Natural killer cell (primary cell): Measurements from ENCODE around the gene GINS1. TPM values are rescaled to one million over a fixed set of nuclear protein-coding genes. Genes with fewer than 3 reads are reported as not detected.
"Not testable (repeated sequence)": the region's sequence is repeated elsewhere in the genome, so short reads cannot be mapped to it uniquely, and the experiment has no call there.

Experiments used
- ATAC-seq, 3 donors: fragments of 150-1000 bp in 2 of 3; fragments of 200-7000 bp in 1 of 3; cut with Tn5 transposase; 1 replicate in 1 of 3; 2 replicates in 2 of 3; pipeline ENCODE4 v1.10.0; 2021; ENCODE audit warnings: mild to moderate bottlenecking in 2 of 3, moderate library complexity in 2 of 3
- DNase-seq, 2 donors: peaks; one replicate each; pipeline versions ENCODE4 v3.0.0 to v3.0.0-alpha.2; 2013 to 2021; ENCODE audit warnings: mixed read lengths in 1 of 2
- H3K27ac ChIP-seq: one replicate; pipeline ENCODE4 v1.5.1; 2013; ENCODE audit warnings: mild to moderate bottlenecking, low read length
- H3K27me3 ChIP-seq: one replicate; pipeline ENCODE4 v1.6.1; 2013; ENCODE audit warnings: low read length; ENCODE audit not compliant: control insufficient read depth, insufficient read depth
- H3K36me3 ChIP-seq: one replicate; pipeline ENCODE4 v1.6.1; 2013; ENCODE audit warnings: low read length; ENCODE audit not compliant: control insufficient read depth, insufficient read depth
- H3K4me1 ChIP-seq: one replicate; pipeline ENCODE4 v1.6.1; 2013; ENCODE audit warnings: low read length; ENCODE audit not compliant: control insufficient read depth, insufficient read depth
- H3K4me3 ChIP-seq: one replicate; pipeline ENCODE4 v1.5.1; 2013; ENCODE audit warnings: low read length
- H3K9me3 ChIP-seq: one replicate; pipeline ENCODE4 v1.6.1; 2013; ENCODE audit warnings: low read length; ENCODE audit not compliant: control insufficient read depth, insufficient read depth
- H3K27ac Mint-ChIP-seq, 2 donors: one replicate each; pipeline ENCODE4 v1.8.0; 2022; ENCODE audit warnings: mild to moderate bottlenecking in 2 of 2, mixed read lengths in 2 of 2, moderate library complexity in 1 of 2
- H3K27me3 Mint-ChIP-seq, 2 donors: one replicate each; pipeline ENCODE4 v1.8.0; 2022; ENCODE audit warnings: low read depth in 2 of 2, mixed read lengths in 2 of 2
- H3K36me3 Mint-ChIP-seq: one replicate; pipeline ENCODE4 v1.8.0; 2022; ENCODE audit warnings: mixed read lengths
- H3K4me1 Mint-ChIP-seq, 2 donors: one replicate each; pipeline ENCODE4 v1.8.0; 2022; ENCODE audit warnings: mixed read lengths in 2 of 2
- H3K4me3 Mint-ChIP-seq: one replicate; pipeline ENCODE4 v1.8.0; 2022; ENCODE audit warnings: mild to moderate bottlenecking, moderate library complexity, mixed read lengths
- H3K9me3 Mint-ChIP-seq, 2 donors: one replicate each; pipeline ENCODE4 v1.8.0; 2022; ENCODE audit warnings: mixed read lengths in 2 of 2
- WGBS: methylation state at CpG from one replicate; pipeline ENCODE4 v1.1.7; 2013; ENCODE audit warnings: missing lambda C conversion rate; ENCODE audit not compliant: insufficient coverage; 5-methylcytosine and 5-hydroxymethylcytosine counted together
- intact Hi-C: fragments of 100-400 bp; cut with micrococcal nuclease; formaldehyde crosslinking; loops from one replicate; pipeline ENCODE4 v1.14.2; 2022
- total RNA-seq, 4 donors: library from RNA; stranded (reverse); fragments of 120-200 nt in 1 of 4; gene quantifications; one replicate each; pipeline versions ENCODE4 v1.2.3 to v1.2.4, GENCODE V29; 2013 to 2022
- TF ChIP-seq, protein P1 (sequence below): fragments of 200-600 bp; IDR thresholded peaks from one replicate; pipeline ENCODE4 v1.8.0; 2022; ENCODE audit warnings: antibody characterized with exemption

The GINS1 gene
- total RNA-seq, 3 donors from 2014 or later (not counting 1 experiment from before 2014, with no cell fraction given), result 1.3 to 1.5 (median 1.4) TPM

DNA sequence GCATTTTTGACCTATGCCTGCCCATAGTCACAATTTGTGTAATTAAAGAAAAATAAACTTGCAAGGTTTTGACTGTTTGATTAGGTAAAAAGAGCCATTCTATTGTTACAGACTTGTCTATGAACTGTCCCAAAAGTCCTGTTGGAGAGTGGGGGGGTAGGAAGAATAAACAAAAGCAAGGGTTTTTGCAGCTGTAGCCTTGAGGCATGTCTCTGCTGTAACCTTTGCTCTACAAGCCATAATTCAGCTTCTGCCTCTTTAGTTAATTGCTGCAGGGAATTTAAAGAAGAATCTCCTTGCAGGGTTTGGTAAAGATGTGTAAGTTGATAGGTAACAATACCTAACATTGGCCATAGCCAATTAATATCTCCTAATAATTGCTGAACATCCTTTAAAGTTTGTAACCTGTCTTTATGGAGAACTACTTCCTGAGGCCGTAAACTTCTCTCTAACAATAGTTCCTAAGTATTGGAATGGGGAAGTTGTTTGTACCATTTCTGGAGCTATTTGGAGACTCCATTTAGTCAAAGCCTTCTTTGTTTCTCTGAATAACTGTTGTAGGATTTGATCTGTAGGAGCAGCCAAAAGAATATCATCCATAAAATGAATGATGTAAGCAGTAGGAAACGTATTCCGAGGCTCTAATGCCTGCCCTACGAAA, 9.0 kb upstream of the GINS1 start:
- TF ChIP-seq, protein P1, sequence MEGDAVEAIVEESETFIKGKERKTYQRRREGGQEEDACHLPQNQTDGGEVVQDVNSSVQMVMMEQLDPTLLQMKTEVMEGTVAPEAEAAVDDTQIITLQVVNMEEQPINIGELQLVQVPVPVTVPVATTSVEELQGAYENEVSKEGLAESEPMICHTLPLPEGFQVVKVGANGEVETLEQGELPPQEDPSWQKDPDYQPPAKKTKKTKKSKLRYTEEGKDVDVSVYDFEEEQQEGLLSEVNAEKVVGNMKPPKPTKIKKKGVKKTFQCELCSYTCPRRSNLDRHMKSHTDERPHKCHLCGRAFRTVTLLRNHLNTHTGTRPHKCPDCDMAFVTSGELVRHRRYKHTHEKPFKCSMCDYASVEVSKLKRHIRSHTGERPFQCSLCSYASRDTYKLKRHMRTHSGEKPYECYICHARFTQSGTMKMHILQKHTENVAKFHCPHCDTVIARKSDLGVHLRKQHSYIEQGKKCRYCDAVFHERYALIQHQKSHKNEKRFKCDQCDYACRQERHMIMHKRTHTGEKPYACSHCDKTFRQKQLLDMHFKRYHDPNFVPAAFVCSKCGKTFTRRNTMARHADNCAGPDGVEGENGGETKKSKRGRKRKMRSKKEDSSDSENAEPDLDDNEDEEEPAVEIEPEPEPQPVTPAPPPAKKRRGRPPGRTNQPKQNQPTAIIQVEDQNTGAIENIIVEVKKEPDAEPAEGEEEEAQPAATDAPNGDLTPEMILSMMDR, result no peak
- Histone ChIP-seq H3K4me1 (no peaks in the 10 kb centered on the region), H3K27ac (no peak overlapping the region), H3K9me3 (peaks cover 16% of the 10 kb centered on the region), H3K4me3 (no peak overlapping the region), H3K27me3 (no peaks in the 10 kb centered on the region), H3K36me3 (no peaks in the 10 kb centered on the region)
- Mint-ChIP-seq H3K27ac (no peak overlapping the region), H3K4me3 (no peak overlapping the region), H3K4me1 (no peaks in the 10 kb centered on the region), H3K9me3 (peaks cover 3 to 7% of the 10 kb centered on the region in 2 donors), H3K27me3 (peaks cover 0 to 4% of the 10 kb centered on the region in 2 donors), H3K36me3 (peaks cover 6% of the 10 kb centered on the region)
- ATAC-seq (no peak), DNase-seq (no peak)
- intact Hi-C loops, result loop anchor here (1.0 to 5.0 kb wide), 4 partner anchors 86 to 403 kb away; partner anchors contain the start of gene PYGB
- WGBS, result 75% methylated on average over 3 of the region's 4 CpGs

DNA sequence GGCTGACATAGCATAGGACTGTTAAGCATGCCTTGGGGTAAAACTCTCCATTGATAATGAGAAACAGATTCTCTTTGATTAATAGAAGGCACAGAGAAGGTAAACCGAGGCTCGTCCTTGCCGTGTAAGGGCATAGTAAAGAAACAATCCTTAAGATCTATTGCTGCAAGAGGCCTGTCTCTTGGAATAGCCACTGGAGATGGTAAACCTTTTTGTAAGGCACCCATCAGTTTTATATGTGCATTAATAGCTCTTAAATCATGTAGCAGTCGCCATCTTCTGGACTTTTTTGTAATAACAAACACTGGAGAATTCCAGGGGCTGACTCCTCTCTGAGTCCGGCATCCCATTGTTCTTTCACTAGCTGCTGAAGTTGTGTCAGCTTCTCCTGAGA, 8.4 kb upstream of the GINS1 start:
- ATAC-seq, result peak; percentile 70 to 81 (median 79)

DNA sequence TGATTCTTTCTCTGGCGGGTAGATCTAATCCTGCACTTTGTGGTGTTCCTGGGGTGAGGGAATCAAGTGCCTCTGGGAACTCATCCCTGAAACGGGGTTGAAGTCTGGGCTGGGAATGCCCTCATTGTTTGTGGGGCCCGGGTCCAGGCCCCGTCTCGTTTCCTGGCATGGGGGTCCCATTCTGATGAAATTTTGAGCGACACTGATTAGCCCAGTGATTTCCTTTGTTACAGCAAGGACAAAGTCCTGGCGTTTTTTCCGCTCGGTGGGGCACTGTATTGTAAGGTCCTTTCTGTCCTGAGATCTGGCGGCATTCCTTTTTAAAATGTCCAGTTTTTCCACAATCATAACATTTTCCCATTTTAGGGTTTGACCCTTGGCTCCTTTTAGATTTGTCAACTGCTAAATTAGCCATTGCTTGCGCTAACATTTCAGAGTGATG, 7.2 kb upstream of the GINS1 start:
- H3K36me3 Mint-ChIP-seq, result not testable (repeated sequence)

More for the DNA sequence above, 8.4 kb upstream of the GINS1 start:
- 32% methylated on average over 5 of the region's 5 CpGs for WGBS
- TF ChIP-seq, protein P1, result peak; percentile 68
- Histone ChIP-seq H3K4me3 (no peak overlapping the region), H3K36me3 (no peaks in the 10 kb centered on the region), H3K27ac (no peak overlapping the region), H3K9me3 (peaks cover 18% of the 10 kb centered on the region), H3K4me1 (no peaks in the 10 kb centered on the region), H3K27me3 (no peaks in the 10 kb centered on the region)
- Mint-ChIP-seq H3K27me3 (peaks cover 0 to 4% of the 10 kb centered on the region in 2 donors), H3K4me1 (no peaks in the 10 kb centered on the region), H3K9me3 (peaks cover 3 to 7% of the 10 kb centered on the region in 2 donors), H3K27ac (no peak overlapping the region), H3K4me3 (no peak overlapping the region), H3K36me3 (peaks cover 8% of the 10 kb centered on the region)
- DNase-seq, result peak in 1 of 2 donors; percentile 72
- intact Hi-C loops, result loop anchor here (1.0 to 5.0 kb wide), 4 partner anchors 87 to 404 kb away; partner anchors contain the start of gene PYGB

DNA sequence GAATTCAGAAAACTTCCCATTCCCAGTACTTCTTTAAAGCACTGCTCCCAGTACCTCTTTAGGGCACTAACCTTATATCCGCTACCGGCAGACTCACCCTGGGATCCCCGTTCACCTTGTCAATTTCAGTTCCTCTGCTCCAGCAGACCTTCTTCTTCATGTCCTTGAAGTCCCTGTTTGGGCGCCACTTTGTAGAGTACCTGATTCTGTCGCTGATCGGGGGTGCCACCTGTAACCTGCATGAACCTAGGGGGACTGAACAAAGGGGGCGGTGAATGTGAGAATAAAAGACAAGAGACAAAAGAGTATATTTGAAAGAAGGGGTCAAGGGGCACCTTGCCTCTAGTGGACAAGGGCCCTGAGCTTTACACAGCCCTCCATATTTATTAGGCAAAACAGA, 4.9 kb upstream of the GINS1 start:
- H3K27ac ChIP-seq, result no peak overlapping the region
- peaks cover 8% of the 10 kb centered on the region for H3K36me3 Mint-ChIP-seq
- no peaks in the 10 kb centered on the region for H3K4me1 ChIP-seq
- no peak overlapping the region for H3K27ac Mint-ChIP-seq
- ATAC-seq, result no peak
- peaks cover 6 to 7% of the 10 kb centered on the region in 2 donors for H3K4me1 Mint-ChIP-seq
- no peak for DNase-seq
- TF ChIP-seq, protein P1, result no peak
- peaks cover 18% of the 10 kb centered on the region for H3K9me3 ChIP-seq
- no peaks in the 10 kb centered on the region for H3K36me3 ChIP-seq
- H3K4me3 ChIP-seq, result no peak overlapping the region
- H3K9me3 Mint-ChIP-seq, result peaks cover 3 to 7% of the 10 kb centered on the region in 2 donors
- no peak overlapping the region for H3K4me3 Mint-ChIP-seq
- no peaks in the 10 kb centered on the region for H3K27me3 ChIP-seq
- no peaks in the 10 kb centered on the region for H3K27me3 Mint-ChIP-seq
- 97% methylated on average over 7 of the region's 7 CpGs for WGBS
- intact Hi-C loops, result no loop called here

More for the DNA sequence above, 7.2 kb upstream of the GINS1 start:
- H3K4me1 Mint-ChIP-seq, H3K27ac ChIP-seq, H3K9me3 Mint-ChIP-seq, DNase-seq, H3K4me3 Mint-ChIP-seq, H3K4me3 ChIP-seq, H3K36me3 ChIP-seq, intact Hi-C loops, H3K27me3 Mint-ChIP-seq, H3K27me3 ChIP-seq, H3K27ac Mint-ChIP-seq, H3K4me1 ChIP-seq, ATAC-seq: not testable (repeated sequence)
- 86% methylated on average over 11 of the region's 11 CpGs for WGBS
- peaks cover 18% of the 10 kb centered on the region for H3K9me3 ChIP-seq
